HG03025 (cell line): ENCODE measurements around the gene SCO2.

ENCODE experiments used
- ATAC-seq: cut with Tn5 transposase; IDR thresholded peaks from one replicate; pipeline ENCODE4 v1.9.1; 2021; ENCODE audit warnings: mild to moderate bottlenecking, moderate library complexity; ENCODE audit not compliant: unreplicated experiment, low FRiP score

Gene SCO2

GRCh38 chr22:50503475-50504145 lies 21.8 kb downstream of the SCO2 start:
- ATAC-seq = no peak

GRCh38 chr22:50502628-50503474 lies 22.5 kb downstream of the SCO2 start:
- ATAC-seq = no peak

- ATAC-seq = no peak
Measured at GRCh38 chr22:50502096-50502495, 23.3 kb downstream of the SCO2 start.

- ATAC-seq = no peak
Measured at GRCh38 chr22:50500452-50500851, 24.9 kb downstream of the SCO2 start.

GRCh38 chr22:50498322-50498890 lies 27.0 kb downstream of the SCO2 start:
- ATAC-seq = no peak

- ATAC-seq = no peak
Measured at GRCh38 chr22:50497093-50497492, 28.3 kb downstream of the SCO2 start.

GRCh38 chr22:50490531-50491308 lies 34.7 kb downstream of the SCO2 start:
- no peak for ATAC-seq

GRCh38 chr22:50489363-50490243 lies 35.8 kb downstream of the SCO2 start:
- ATAC-seq = no peak

- ATAC-seq = no peak
Measured at GRCh38 chr22:50488886-50489285, 36.5 kb downstream of the SCO2 start.

- no peak for ATAC-seq
Measured at GRCh38 chr22:50488006-50488677, 37.3 kb downstream of the SCO2 start.

GRCh38 chr22:50487290-50488005 lies 38.0 kb downstream of the SCO2 start:
- no peak for ATAC-seq

- ATAC-seq = no peak
Measured at GRCh38 chr22:50486561-50487289, 38.7 kb downstream of the SCO2 start, which contains the start of gene MIOX. Gene MIOX, plus strand, starts transcription at chr22:50486859. Its CDS starts 39 bp downstream, at chr22:50486898.

GRCh38 chr22:50485221-50486131 lies 39.9 kb downstream of the SCO2 start:
- no peak for ATAC-seq

GRCh38 chr22:50483977-50484853 lies 41.2 kb downstream of the SCO2 start:
- ATAC-seq = no peak

GRCh38 chr22:50483556-50483955 lies 41.8 kb downstream of the SCO2 start:
- ATAC-seq = no peak

- ATAC-seq = no peak
Measured at GRCh38 chr22:50483106-50483505, 42.3 kb downstream of the SCO2 start.
